Endothelial cell (in vitro differentiated cells): ENCODE measurements around the gene PTGES3L. TPM values are rescaled to one million over a fixed set of nuclear protein-coding genes. Genes with fewer than 3 reads are reported as not detected.

Source experiments
- DNase-seq: peaks from one replicate; pipeline ENCODE4 v3.0.0; 2021; ENCODE audit warnings: low spot score
- H3K27ac Mint-ChIP-seq: one replicate; pipeline ENCODE4 v1.8.0; 2021; ENCODE audit warnings: mixed read lengths, inconsistent platforms; ENCODE audit not compliant: unreplicated experiment
- H3K27me3 Mint-ChIP-seq: one replicate; pipeline ENCODE4 v1.8.0; 2021; ENCODE audit warnings: mild to moderate bottlenecking, moderate library complexity, mixed read lengths, inconsistent platforms; ENCODE audit not compliant: unreplicated experiment
- H3K36me3 Mint-ChIP-seq: one replicate; pipeline ENCODE4 v1.8.0; 2021; ENCODE audit warnings: mild to moderate bottlenecking, low read depth, mixed read lengths, inconsistent platforms; ENCODE audit not compliant: unreplicated experiment
- H3K4me1 Mint-ChIP-seq: one replicate; pipeline ENCODE4 v1.8.0; 2021; ENCODE audit warnings: mild to moderate bottlenecking, mixed read lengths, inconsistent platforms; ENCODE audit not compliant: unreplicated experiment
- H3K4me3 Mint-ChIP-seq: one replicate; pipeline ENCODE4 v1.8.0; 2021; ENCODE audit warnings: mild to moderate bottlenecking, mixed read lengths, inconsistent platforms; ENCODE audit not compliant: unreplicated experiment
- H3K9me3 Mint-ChIP-seq: one replicate; pipeline ENCODE4 v1.8.0; 2021; ENCODE audit warnings: mixed read lengths, inconsistent platforms; ENCODE audit not compliant: unreplicated experiment
- total RNA-seq: library from RNA; stranded (reverse); fragmentation: NEBNext Ultra II Directional; extraction: Animal tissue kit (Norgen Biotek cat#: 25700); gene quantifications from one replicate; pipeline ENCODE4 v1.2.1, GENCODE V29; 2021; ENCODE audit not compliant: unreplicated experiment
- TF ChIP-seq, protein P1 (sequence below): fragments of 200-600 bp; sonication (generic); IDR thresholded peaks from one replicate; pipeline ENCODE4 v1.5.0; 2021; ENCODE audit warnings: antibody characterized with exemption; ENCODE audit not compliant: unreplicated experiment

The PTGES3L gene
- total RNA-seq, 1 donor from 2014 or later: 1.5 TPM

DNA sequence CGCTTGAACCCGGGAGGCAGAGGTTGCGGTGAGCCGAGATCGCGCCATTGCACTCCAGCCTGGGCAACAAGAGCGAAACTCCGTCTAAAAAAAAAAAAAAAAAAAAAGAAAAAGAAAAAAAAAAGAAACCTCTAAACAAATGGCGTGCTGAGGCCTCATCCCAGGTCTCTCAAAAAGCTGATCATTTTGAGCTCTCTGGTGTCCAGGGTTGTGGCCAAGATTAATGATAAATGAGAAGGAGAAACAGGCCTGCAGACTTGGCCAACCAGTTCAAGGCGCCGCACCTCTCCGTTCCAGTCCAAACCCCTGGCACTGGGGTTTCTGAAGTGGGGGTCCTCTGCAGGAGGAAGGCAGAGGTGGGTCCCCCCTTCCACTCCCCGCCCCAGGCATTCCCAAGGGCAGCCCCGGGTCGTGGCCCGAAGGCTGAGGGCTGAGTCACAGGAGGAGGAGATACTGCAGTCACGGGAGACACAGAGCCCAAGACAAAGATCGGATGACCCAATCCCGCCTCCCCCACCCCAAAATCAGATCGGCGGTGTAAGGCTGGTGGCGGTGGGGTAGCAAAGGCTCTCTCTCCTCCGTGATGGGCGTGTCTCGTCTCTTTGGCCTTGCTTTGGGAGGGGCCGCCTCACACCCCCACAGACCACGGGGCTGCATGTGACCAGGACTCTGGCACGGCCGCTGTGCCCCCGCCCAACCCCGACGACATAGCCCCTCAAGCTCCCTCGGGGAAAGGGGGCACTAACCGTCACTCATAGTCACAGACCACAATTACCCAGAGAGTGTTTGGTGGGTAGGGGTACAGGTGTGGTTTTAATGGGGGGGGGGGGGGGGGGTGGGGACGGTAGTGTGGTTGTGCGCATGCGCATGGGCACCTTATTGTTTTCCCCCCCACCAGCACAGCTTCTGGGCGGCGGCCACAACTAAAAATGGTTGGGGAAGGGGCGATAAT lies 41.2 kb upstream of the PTGES3L start:
- peak; percentile 56 for DNase-seq
- Mint-ChIP-seq H3K4me3 (peak overlapping the region; percentile 96), H3K4me1 (peaks cover 36% of the 10 kb centered on the region), H3K36me3 (peaks cover 15% of the 10 kb centered on the region), H3K9me3 (no peaks in the 10 kb centered on the region), H3K27ac (peak overlapping the region; percentile 97), H3K27me3 (peaks cover 14% of the 10 kb centered on the region)
- TF ChIP-seq, protein P1, sequence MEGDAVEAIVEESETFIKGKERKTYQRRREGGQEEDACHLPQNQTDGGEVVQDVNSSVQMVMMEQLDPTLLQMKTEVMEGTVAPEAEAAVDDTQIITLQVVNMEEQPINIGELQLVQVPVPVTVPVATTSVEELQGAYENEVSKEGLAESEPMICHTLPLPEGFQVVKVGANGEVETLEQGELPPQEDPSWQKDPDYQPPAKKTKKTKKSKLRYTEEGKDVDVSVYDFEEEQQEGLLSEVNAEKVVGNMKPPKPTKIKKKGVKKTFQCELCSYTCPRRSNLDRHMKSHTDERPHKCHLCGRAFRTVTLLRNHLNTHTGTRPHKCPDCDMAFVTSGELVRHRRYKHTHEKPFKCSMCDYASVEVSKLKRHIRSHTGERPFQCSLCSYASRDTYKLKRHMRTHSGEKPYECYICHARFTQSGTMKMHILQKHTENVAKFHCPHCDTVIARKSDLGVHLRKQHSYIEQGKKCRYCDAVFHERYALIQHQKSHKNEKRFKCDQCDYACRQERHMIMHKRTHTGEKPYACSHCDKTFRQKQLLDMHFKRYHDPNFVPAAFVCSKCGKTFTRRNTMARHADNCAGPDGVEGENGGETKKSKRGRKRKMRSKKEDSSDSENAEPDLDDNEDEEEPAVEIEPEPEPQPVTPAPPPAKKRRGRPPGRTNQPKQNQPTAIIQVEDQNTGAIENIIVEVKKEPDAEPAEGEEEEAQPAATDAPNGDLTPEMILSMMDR: no peak

DNA sequence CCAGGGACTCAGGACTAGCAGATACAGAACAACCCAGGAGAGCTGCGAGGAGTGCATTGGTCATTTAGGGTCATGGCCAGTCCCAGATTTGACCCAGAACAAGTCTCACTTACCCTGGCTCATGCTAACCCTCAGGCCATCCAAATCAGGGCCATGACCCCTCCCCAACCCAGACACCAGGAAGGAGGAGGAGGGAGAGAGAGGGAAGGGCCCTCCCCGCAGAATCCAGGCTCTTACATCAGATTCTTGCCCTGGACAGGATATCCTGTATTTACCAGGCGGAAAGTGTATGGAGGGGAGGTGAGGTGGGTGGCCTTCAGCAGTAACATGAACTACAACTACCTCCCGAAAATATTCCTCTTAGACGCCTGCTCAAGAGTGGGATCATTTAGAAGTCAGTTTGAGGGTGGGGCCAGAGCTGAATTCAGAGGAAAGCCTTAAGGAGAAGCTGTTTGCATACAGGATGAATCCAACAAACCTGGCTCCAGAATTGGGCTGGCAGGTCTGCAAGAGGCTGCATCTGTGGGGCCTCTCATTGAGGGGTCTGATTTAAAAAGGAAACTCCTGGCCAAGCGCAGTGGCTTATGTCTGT lies 40.2 kb upstream of the PTGES3L start:
- Mint-ChIP-seq H3K4me3 (peak overlapping the region; percentile 96), H3K27ac (peak overlapping the region; percentile 97), H3K9me3 (no peaks in the 10 kb centered on the region), H3K27me3 (peaks cover 15% of the 10 kb centered on the region), H3K36me3 (peaks cover 19% of the 10 kb centered on the region), H3K4me1 (peaks cover 45% of the 10 kb centered on the region)
- TF ChIP-seq, protein P1: no peak
- peak; percentile 42 for DNase-seq

DNA sequence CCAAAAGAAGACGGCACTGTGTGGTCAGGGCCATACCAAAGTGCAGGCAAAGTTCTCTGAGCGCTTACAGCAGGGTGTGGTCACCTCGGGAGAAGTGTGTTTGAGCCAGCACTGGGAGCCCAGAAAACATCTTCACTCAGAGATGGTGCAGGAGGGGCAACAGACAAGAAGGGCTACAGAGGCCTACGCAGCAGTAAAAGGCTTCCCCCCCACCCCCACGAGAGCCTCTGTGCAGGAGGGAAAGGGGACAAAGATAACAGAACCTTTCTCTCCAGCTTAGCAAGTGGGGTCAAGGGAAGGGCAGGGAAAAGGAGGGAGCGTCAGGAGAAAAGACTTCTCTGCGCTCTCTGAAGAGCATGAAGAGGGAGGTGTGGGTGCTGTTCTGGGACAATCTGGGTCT lies 39.5 kb upstream of the PTGES3L start:
- Mint-ChIP-seq H3K27ac (peak overlapping the region; percentile 97), H3K27me3 (peaks cover 15% of the 10 kb centered on the region), H3K36me3 (peaks cover 26% of the 10 kb centered on the region), H3K4me3 (peak overlapping the region; percentile 96), H3K9me3 (no peaks in the 10 kb centered on the region), H3K4me1 (peaks cover 49% of the 10 kb centered on the region)
- no peak for DNase-seq
- TF ChIP-seq, protein P1: no peak

DNA sequence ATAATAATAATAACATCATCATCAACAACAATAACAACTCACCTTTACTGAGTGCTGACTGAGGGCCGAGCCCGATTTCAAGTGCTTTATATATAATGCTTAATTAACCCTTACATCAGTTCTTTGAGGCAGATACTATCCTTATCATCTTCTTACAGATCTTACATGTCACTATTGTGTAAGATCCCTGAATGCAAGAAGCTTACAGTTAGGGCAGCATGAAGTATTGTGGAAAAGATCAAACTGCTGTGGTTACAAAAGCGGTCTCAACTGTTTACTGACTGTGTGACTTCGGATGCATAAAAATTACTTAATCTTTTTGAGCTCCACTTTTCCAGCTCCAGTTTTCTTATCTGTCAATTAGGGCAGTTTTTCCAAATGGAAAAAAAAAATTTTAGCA lies 39.1 kb upstream of the PTGES3L start:
- peaks cover 15% of the 10 kb centered on the region for H3K27me3 Mint-ChIP-seq
- H3K4me3 Mint-ChIP-seq: peak overlapping the region; percentile 73

More for the DNA sequence above, 39.1 kb upstream of the PTGES3L start:
- DNase-seq: no peak
- Mint-ChIP-seq H3K36me3 (peaks cover 26% of the 10 kb centered on the region), H3K27ac (peak overlapping the region; percentile 84), H3K9me3 (no peaks in the 10 kb centered on the region), H3K4me1 (peaks cover 49% of the 10 kb centered on the region)
- TF ChIP-seq, protein P1: no peak
